ENCODE results near the gene CUEDC1. TPM values are rescaled to one million over a fixed set of nuclear protein-coding genes. Genes with fewer than 3 reads are reported as not detected.
"Not testable (repeated sequence)": the region's sequence is repeated elsewhere in the genome, so short reads cannot be mapped to it uniquely, and the experiment has no call there.

CUEDC1 gene
- total RNA-seq, 2 experiments from 2014 or later: 0.47 TPM; not detected in 1

DNA sequence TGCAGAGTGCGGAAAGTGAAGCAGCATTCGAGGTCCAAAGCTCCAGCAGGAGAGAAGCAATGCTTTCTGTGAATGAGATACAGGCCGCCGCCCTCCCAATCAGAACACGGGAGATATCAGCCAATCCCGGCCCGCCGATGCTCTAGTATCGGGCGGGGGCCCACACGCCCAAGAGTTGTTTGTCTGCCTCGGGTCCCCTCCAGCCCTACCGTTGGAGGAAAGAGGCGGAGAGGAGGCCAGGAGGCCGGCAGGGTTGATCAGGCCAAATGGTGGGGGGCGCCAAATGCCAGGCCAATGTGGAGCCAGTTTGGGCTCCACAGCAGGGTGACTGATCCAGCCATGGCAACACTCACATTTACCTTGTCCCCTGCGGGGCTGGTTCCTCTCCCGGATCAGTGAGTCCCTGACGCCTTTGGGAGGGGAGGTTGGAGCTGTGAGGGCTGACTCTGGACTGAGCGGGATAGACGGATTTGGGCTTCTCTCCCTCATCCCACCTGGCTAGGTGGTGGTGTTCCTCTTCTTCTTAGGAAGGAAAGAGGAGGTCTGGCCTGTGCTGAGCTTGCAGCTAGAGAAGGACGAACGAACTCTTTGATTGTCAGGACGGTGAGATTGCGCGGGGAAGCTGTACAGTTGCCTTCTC lies 10.4 kb upstream of the CUEDC1 start:
- H3K9me3 Mint-ChIP-seq: no peaks in the 10 kb centered on the region
- peaks cover 15% of the 10 kb centered on the region for H3K27me3 Mint-ChIP-seq
- H3K4me3 Mint-ChIP-seq: no peak overlapping the region
- no peak for DNase-seq
- H3K27ac Mint-ChIP-seq: no peak overlapping the region
- ChIA-PET POLR2A (no interaction called here), CTCF (interaction anchor here (1.0 to 3.0 kb wide), 6 partner anchors 10 to 73 kb away, joined by 3 to 8 read pairs (median 4); partner anchors contain the start of gene CUEDC1)
- H3K4me1 Mint-ChIP-seq: no peaks in the 10 kb centered on the region
- no peaks in the 10 kb centered on the region for H3K36me3 Mint-ChIP-seq (ENCODE audit: low read depth)

DNA sequence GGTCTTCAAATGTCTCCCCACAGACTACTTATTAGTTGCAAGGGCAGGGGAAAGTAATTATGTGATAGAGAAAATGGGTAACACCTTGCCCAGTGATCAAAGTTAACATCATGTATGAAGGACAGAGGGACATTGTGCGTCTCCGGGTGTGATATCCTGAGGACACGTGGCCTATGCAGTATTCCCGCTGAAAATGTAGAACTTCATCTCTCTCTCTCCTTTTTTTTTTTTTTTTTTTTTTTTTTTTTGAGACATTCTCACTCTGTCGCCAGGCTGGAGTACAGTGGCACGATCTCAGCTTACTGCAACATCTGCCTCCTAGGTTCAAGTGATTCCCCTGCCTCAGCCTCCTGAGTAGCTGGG lies 7.9 kb upstream of the CUEDC1 start:
- Mint-ChIP-seq H3K36me3 (ENCODE audit: low read depth) (no peaks in the 10 kb centered on the region), H3K4me1 (no peaks in the 10 kb centered on the region), H3K4me3 (no peak overlapping the region), H3K9me3 (no peaks in the 10 kb centered on the region), H3K27me3 (peaks cover 28% of the 10 kb centered on the region), H3K27ac (no peak overlapping the region)
- CTCF ChIA-PET: interaction anchor here (2.0 kb wide), 1 partner anchor 10 kb away, joined by 9 read pairs; no protein-coding TSS in a partner anchor
- no peak for DNase-seq
- POLR2A ChIA-PET: no interaction called here

DNA sequence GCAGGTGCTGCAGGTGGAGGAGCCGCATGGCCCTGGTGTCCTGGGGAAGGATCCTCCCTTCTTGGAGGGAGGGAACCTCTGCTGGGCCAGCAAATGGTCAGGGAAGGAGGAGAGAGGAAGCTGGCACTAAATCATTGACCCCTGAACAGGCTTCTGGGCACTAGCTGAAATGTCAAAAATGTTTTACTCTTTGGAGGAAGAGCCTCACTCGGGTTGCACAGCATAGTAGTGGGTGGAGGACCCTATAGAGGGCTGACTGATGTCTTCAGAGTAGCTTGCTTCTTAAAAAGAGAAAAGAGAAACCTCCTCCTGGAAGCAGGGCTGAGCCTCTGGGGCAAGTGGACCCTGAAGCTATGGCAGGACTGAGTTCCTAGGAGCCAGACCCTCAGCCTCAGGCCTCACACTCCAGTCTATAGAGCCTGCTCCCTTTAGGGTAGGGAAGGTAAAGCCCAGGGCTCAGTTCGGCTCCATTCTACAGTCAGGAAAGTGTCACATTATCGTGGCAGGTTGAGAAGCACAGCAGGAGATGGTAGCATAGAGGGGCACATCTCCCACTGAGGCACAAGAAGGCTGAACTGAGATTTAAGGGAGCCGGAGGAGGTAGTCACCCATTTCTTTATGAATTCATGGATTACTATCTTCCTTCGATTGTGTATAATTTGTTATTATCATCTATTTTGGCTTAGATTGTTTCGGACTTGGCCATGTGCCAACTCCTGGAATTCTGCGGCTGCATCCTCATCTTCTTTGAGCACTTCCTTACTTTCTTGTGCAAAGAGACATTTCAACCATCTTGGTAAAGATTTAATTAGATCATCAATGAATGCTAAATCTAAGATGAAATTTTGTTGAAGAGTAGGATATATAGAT lies 7.3 kb upstream of the CUEDC1 start:
- no peak for DNase-seq
- POLR2A ChIA-PET: no interaction called here
- H3K27ac Mint-ChIP-seq: no peak overlapping the region
- H3K4me3 Mint-ChIP-seq: no peak overlapping the region
- H3K27me3 Mint-ChIP-seq: peaks cover 34% of the 10 kb centered on the region
- H3K9me3 Mint-ChIP-seq: no peaks in the 10 kb centered on the region
- H3K36me3 Mint-ChIP-seq (ENCODE audit: low read depth): no peaks in the 10 kb centered on the region
- H3K4me1 Mint-ChIP-seq: peaks cover under 1% of the 10 kb centered on the region
- CTCF ChIA-PET: interaction anchor here (0.7 to 2.0 kb wide), 2 partner anchors 9 to 103 kb away, joined by 3 to 9 read pairs; no protein-coding TSS in a partner anchor

DNA sequence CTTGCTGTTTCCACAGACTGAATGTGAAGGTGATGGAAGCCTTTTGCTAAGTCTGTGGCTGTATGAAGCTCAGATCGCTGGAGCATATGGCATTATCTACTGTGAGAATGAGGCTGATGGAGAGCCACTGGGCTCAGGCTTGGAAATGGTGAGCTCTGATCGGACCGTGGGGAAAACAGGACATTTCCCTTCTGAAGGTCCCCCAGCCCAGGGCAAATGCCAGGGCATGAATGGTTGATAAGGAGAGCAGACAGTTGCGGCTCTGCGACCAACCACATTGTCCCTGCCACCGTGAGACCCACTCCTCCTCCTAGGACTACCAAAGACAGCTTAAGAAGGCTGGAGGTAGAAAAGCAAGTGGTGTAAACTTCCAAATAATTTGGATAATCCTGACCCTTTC lies 4.7 kb upstream of the CUEDC1 start:
- Mint-ChIP-seq H3K4me1 (peaks cover 16% of the 10 kb centered on the region), H3K4me3 (no peak overlapping the region)
- CTCF ChIA-PET: interaction anchor here (1.2 to 1.4 kb wide), 2 partner anchors 13 to 23 kb away, joined by 3 to 6 read pairs; no protein-coding TSS in a partner anchor

DNA sequence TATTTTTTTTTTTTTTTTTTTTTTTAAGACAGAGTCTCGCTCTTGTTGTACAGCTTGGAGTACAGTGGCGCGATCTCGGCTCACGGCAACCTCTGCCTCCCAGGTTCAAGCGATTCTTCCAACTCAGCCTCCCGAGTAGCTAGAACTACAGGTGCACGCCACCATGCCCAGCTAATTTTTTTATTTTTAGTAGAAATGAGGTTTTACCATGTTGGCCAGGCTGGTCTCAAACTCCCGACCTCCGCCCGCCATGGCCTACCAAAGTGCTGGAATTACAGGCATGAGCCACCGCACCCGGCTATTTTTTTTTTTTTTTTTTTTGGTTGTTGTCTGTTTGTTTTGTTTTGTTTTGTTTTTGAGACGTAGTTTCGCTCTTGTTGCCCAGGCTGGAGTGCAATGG lies 3.2 kb upstream of the CUEDC1 start:
- Mint-ChIP-seq H3K27me3 (peaks cover 61% of the 10 kb centered on the region), H3K4me1 (peaks cover 19% of the 10 kb centered on the region)
- H3K4me3 Mint-ChIP-seq; H3K36me3 Mint-ChIP-seq (ENCODE audit: low read depth); POLR2A ChIA-PET; DNase-seq; H3K9me3 Mint-ChIP-seq; H3K27ac Mint-ChIP-seq: not testable (repeated sequence)
- CTCF ChIA-PET: interaction anchor here (0.6 kb wide), 1 partner anchor 23 kb away, joined by 3 read pairs; no protein-coding TSS in a partner anchor

More for the DNA sequence above, 4.7 kb upstream of the CUEDC1 start:
- H3K27ac Mint-ChIP-seq: no peak overlapping the region
- H3K36me3 Mint-ChIP-seq (ENCODE audit: low read depth): no peaks in the 10 kb centered on the region
- POLR2A ChIA-PET: no interaction called here
- DNase-seq: no peak
- H3K9me3 Mint-ChIP-seq: no peaks in the 10 kb centered on the region
- peaks cover 51% of the 10 kb centered on the region for H3K27me3 Mint-ChIP-seq

DNA sequence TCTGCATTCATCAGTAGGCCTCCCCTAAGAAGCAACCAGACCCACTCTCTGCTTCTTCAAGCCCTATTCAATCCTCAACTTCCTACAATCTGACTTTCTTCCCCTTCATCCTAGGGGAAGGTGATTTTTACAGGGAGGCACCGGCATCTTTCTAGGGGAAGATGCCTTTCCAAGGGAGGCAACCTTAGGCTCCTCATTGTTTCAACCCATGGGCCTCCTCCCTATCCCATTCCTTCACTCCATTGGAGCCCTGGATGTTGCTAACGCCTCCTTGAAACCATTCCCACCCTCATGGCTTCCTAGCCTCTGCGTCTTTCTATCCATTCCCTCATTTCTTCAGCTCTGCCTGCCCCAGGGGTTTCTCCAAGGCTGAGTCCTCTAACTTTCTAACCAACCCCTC lies 2.7 kb upstream of the CUEDC1 start:
- no peak overlapping the region for H3K27ac Mint-ChIP-seq
- no peak for DNase-seq
- H3K4me3 Mint-ChIP-seq: no peak overlapping the region
- no peaks in the 10 kb centered on the region for H3K9me3 Mint-ChIP-seq
- no peaks in the 10 kb centered on the region for H3K36me3 Mint-ChIP-seq (ENCODE audit: low read depth)
- peaks cover 64% of the 10 kb centered on the region for H3K27me3 Mint-ChIP-seq
- peaks cover 21% of the 10 kb centered on the region for H3K4me1 Mint-ChIP-seq
- ChIA-PET POLR2A (no interaction called here), CTCF (interaction anchor here (0.6 kb wide), 1 partner anchor 23 kb away, joined by 3 read pairs; no protein-coding TSS in a partner anchor)

DNA sequence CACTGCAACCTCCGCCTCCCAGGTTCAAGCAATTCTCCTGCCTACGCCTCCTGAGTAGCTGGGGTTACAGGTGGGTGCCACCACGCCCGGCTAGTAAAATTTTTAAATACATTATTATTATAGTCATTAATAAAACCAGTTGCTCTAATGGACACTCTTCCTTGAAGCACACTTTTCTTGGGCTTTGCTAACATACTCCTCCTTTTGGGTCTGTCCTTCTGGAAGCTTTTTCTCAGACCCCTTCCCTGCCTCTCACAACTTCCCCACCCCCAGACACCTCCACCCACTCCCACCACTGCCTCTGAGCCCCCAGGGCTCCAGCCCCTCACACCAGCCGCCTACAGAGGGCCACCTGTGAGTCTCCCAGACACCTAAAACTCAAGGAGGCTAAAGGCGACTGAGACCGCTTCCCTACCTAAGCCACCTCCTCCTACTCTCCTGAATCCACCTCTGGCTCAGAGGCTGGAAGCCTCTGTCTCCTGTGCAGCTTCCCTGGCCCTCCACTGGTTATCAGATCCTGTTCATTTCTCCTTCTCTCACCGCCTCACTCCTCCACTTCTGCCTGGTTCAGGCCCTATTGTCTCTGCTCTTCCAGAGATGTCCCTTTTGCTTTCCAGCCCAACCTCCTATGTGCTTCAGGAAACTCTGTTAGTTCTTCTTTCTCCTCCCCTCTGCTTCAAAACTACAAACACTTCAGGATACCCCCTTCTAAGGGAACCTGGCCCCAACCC lies 2.1 kb upstream of the CUEDC1 start:
- Mint-ChIP-seq H3K9me3 (no peaks in the 10 kb centered on the region), H3K27me3 (peaks cover 64% of the 10 kb centered on the region), H3K27ac (no peak overlapping the region), H3K4me3 (no peak overlapping the region), H3K4me1 (peaks cover 21% of the 10 kb centered on the region), H3K36me3 (ENCODE audit: low read depth) (no peaks in the 10 kb centered on the region)
- ChIA-PET POLR2A (no interaction called here), CTCF (interaction anchor here (1.9 to 2.8 kb wide), 2 partner anchors 10 to 42 kb away, joined by 9 read pairs; no protein-coding TSS in a partner anchor)
- DNase-seq: no peak

DNA sequence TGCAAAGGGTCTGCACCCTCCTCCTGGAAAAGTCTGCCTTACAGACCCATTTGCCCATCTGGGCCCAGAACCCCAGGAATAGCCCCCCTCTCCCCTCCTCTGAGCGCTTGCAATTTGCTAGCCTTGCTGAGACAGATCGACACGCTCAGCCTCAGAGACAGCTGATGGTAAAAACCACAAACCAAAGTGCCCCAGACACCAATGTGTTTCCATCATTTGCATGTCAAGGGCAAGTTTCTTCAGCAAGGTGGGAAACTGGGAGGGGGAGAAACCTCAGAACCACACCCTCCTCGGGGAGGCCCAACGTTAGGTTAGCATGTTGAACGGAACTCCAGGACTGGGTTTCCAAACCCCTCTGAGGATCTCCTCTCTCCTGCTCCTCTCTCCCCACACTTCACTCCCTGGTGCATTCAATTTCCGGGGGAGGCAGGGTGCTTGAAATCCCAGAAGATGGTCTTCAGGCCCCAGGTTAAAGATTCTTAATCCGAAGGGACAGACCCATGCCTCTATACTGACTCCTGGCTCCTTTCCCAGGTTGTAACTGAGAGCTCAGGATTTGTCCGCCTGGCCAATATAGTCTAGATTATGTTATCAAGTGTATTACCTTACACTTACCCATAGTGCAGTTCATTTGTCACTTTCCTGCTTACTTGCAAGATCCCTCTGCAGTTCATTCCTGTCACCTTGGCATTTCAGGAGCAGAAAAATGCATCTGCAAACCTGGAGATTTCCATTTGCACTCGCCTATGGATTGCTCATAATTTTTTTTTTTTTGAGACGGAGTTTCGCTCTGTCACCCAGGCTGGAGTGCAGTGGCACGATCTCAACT lies 1.3 kb upstream of the CUEDC1 start:
- H3K4me3 Mint-ChIP-seq: peak overlapping the region; percentile 55
- CTCF ChIA-PET: interaction anchor here (0.8 to 2.8 kb wide), 12 partner anchors 10 to 90 kb away, joined by 3 to 9 read pairs (median 4); no protein-coding TSS in a partner anchor

DNA sequence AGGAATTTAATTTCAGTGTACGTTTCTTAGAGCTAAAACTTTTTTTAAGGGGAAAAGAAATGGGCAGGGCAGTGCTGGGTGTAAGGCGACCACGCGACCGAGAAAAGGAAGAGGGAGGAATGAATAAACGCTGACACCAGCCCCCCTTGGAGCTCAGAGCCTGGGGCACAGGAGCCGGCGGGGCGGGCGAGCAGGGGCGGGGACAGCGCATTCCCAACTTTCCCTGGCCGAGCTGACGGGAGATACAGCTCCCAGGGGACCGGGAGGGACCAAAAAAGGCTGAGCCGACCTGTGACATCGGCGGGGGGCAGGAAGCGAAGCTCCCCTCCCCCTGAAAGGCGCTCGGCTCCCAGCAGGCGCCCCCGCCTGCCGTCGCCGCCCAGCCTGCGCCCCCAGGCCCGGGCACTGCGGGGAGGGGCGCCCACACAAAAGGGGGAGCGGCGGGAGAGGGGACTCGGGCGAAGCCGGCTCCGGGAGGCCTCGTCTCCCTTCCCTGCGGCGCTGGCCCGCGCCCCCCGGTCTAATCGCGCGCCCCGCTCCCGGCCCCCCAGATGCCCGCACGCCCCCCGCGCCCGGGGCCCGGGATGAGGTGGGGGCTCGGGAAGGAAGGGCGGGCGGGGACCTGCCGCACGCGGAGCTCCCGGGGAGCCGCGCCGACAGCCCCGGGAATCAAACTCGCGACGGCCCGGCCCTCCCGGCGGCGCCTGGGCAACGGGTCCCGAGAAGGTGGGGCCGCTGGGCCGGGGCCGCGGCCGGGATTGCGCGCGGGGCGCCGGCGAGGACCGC lies 622 bp downstream of the CUEDC1 start:
- DNase-seq: no peak
- H3K9me3 Mint-ChIP-seq: no peaks in the 10 kb centered on the region
- peaks cover 33% of the 10 kb centered on the region for H3K4me1 Mint-ChIP-seq
- no peak overlapping the region for H3K27ac Mint-ChIP-seq
- H3K4me3 Mint-ChIP-seq: peak overlapping the region; percentile 51
- CTCF ChIA-PET: interaction anchor here (0.7 to 2.8 kb wide), 6 partner anchors 8 to 94 kb away, joined by 3 to 9 read pairs (median 6); no protein-coding TSS in a partner anchor
- no peaks in the 10 kb centered on the region for H3K36me3 Mint-ChIP-seq (ENCODE audit: low read depth)
- POLR2A ChIA-PET: no interaction called here
- H3K27me3 Mint-ChIP-seq: peaks cover 54% of the 10 kb centered on the region

More for the DNA sequence above, 1.3 kb upstream of the CUEDC1 start:
- DNase-seq: peak; percentile 69
- POLR2A ChIA-PET: no interaction called here
- Mint-ChIP-seq H3K4me1 (peaks cover 21% of the 10 kb centered on the region), H3K27me3 (peaks cover 61% of the 10 kb centered on the region), H3K36me3 (ENCODE audit: low read depth) (no peaks in the 10 kb centered on the region), H3K9me3 (no peaks in the 10 kb centered on the region), H3K27ac (no peak overlapping the region)

DNA sequence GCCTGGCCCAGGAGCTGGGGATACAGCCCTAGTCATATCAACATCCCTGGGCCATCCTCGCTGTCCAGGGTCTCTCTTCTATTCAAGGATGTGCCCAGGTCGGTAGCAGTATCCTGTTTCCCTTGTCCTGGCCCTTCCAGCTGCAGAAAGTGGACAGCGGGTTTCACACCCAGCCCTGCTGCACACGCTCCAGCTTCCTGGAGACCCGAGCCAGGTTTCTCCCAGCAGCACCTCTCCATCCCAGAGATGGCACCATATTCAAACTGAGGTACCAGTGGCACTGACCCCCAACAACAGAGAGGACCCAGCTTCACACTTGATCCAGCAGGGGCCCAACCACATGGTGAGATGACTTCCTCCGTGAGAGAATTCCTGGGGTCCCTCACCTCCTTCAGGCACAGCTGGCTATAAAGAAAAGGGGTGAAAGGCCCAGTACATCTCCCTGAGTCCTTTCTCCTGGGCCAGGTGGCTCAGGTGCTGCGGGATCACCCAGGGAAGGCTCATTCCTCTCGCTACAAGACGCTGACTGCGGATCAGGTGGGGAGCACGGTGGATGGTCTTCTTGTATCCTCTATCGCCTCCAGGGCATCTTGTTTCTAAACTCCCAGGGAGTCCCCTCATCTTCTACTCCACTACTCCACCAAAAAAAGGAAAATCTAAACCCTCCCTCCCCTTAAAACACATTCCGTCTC lies 1.4 kb downstream of the CUEDC1 start:
- H3K36me3 Mint-ChIP-seq (ENCODE audit: low read depth): no peaks in the 10 kb centered on the region
- peaks cover 39% of the 10 kb centered on the region for H3K4me1 Mint-ChIP-seq
- POLR2A ChIA-PET: no interaction called here
- H3K9me3 Mint-ChIP-seq: no peaks in the 10 kb centered on the region
- peak overlapping the region; percentile 51 for H3K4me3 Mint-ChIP-seq
- CTCF ChIA-PET: interaction anchor here (0.7 to 2.3 kb wide), 7 partner anchors 9 to 93 kb away, joined by 3 to 9 read pairs (median 4); no protein-coding TSS in a partner anchor
- H3K27ac Mint-ChIP-seq: no peak overlapping the region
- DNase-seq: no peak
- H3K27me3 Mint-ChIP-seq: peaks cover 47% of the 10 kb centered on the region

DNA sequence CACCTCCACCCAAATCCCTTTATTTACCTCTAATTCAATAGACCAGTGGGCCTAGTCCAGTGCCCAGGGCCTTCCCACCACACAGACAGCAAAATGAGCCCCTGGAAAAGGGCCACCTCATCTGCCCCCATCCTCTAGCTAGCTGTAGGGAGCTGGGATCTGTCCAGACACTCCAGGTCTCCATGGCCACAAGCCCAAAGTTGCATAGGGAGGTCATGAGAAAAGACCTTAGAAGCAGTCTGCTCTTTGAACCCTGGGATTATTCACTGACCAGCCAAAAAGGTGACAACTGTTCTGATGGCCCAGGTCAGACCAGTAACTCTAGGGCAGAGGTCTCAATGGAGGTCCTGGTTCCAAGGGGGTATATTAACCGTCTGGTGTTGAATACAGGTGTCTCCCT lies 2.0 kb downstream of the CUEDC1 start:
- Mint-ChIP-seq H3K27ac (no peak overlapping the region), H3K9me3 (no peaks in the 10 kb centered on the region), H3K4me3 (no peak overlapping the region), H3K27me3 (peaks cover 52% of the 10 kb centered on the region), H3K4me1 (peaks cover 45% of the 10 kb centered on the region), H3K36me3 (ENCODE audit: low read depth) (no peaks in the 10 kb centered on the region)
- POLR2A ChIA-PET: no interaction called here
- DNase-seq: no peak
- CTCF ChIA-PET: interaction anchor here (0.7 to 2.3 kb wide), 5 partner anchors 9 to 93 kb away, joined by 3 to 9 read pairs (median 4); no protein-coding TSS in a partner anchor
